NCI-H2029 (cell line): ENCODE data around the gene HS2ST1.
"Not testable (repeated sequence)": the region's sequence is repeated elsewhere in the genome, so short reads cannot be mapped to it uniquely, and the experiment has no call there.

Experiments
- DNase-seq: peaks from one replicate; lab custom pipeline; 2025; lab: John Stamatoyannopoulos, UW

The HS2ST1 gene

GRCh38 chr1:87023326-87023725, 108.9 kb downstream of the HS2ST1 start:
- no peak for DNase-seq

- DNase-seq: peak; percentile 58
These were observed 110.6 kb downstream of the HS2ST1 start for GRCh38 chr1:87024936-87025540.

DNA sequence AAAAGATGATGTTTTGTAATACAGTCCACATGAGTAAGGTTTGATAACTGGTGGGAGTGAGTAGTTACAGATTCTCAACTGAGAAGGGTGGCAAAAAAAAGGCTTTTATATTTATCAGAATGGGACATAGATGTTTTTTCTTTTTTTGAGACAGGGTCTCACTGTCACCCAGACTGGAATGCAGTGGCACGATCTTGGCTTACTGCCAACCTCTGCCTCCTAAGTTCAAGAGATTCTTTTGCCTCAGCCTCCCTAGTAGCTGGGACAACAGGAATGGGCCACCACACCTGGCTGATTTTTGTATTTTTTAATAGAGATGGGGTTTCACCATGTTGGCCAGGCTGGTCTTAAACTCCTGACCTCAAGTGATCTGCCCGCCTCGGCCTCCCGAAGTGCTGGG, 113.1 kb downstream of the HS2ST1 start:
- DNase-seq: not testable (repeated sequence)

- no peak for DNase-seq
These were observed 114.1 kb downstream of the HS2ST1 start for GRCh38 chr1:87028576-87028975.

DNA sequence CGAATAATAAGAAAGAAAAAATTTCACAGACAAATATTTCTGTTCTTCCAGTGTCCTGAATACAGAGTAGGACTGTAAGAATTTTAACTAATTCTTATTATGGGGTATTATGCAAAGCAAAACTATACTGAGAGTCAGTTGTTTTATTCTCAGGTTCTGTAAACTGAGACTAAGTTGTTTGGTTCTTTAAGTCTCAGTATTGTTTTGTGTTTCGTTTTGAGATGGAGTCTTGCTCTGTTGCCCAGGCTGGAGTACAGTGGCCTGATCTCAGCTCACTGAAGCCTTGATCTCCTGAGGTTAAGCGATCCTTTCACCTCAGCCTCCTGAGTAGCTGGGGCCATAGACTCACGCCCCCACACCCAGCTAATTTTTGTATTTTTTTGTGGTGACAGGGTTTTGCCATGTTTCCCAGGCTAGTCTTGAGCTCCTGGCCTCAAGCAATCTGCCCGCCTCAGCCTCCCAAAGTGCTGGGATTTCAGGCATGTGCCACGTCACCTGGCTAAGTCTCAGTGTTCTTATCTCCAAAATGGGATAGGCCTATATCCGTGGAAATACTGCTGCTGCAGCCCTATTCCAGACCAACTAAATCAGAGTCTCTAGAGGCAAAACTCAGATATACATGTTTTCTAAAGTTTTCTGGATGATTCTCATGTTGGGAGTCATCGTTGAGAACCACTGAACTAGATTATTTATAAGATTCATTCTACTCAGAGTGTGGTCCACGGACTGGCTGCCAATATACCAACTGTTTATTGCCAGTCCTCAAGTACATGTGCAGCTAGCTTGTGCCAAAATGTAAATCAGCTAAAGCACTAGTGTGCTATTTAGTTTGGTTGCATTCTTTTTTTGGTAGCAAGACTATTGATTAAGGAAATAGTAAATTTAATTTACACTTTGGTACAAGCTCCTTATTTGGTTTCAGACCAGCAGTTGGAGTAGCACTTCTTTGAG, 116.6 kb downstream of the HS2ST1 start:
- no peak for DNase-seq

- no peak for DNase-seq
These were observed 119.9 kb downstream of the HS2ST1 start for GRCh38 chr1:87034351-87034750.

DNA sequence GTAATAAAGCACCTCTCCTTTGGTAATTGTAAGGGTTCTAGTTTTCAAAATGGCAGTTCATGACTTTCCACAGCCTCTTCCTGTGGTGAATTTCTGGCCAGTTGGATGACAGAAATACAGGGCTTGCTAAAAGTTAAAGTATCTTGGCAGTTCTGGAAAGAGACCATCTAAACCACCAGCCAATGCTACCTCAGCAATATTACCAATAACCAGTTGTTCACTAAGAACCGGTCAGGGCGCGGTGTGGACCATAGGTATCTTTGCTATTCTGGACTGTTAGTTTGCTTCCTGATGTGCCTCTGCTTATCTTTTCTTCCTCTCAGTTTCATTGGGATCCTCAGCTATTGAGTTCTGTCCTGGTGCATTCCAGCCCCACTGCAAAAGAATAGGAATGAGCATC, 124.7 kb downstream of the HS2ST1 start:
- no peak for DNase-seq

GRCh38 chr1:87042111-87042811, 127.8 kb downstream of the HS2ST1 start:
- DNase-seq: no peak

- DNase-seq: no peak
These were observed 130.0 kb downstream of the HS2ST1 start for GRCh38 chr1:87044424-87044823.

- no peak for DNase-seq
These were observed 130.4 kb downstream of the HS2ST1 start for GRCh38 chr1:87044840-87045239.

DNA sequence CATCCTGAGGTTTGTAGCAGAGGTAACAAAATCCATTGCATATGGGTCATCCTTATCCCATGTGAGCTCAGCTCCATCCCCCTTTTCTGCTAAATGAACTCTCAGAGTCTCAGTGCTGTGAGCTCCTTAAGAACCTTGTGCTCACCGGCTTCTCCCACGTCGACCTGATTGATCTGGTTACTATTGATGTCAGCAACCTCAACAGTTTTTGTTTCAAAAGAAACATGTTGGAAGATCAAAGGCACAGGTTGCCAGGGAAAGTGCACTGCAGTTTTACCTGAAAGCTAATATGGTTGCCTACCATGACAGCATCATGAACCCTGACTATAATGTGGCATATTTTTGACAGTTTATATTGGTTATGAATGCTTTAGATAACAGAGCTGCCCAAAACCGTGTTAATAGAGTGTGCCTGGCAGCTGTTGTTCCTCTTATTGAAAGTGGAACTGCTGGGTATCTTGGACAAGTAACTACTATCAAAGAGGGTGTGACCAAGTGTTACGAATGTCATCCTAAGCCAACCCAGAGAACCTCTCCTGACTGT, 131.4 kb downstream of the HS2ST1 start:
- no peak for DNase-seq

DNA sequence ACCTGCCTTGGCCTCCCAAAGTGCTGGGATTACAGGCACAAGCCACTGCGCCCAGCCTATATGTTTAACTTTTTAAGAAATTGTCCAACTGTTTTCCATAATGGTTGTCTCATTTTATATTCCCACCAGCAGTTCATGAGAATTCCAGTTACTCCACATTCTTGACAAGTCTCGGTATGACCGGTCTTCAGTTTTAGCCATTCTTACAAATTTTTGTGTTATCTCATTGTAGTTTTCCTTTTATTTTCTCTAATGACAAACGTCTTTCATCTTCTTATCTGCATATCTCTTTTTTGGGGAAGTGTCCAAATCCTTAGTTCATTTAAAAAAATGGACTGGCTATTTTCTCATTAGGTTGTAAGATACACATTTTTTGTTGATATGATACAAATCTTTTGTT, 132.5 kb downstream of the HS2ST1 start:
- DNase-seq: no peak

GRCh38 chr1:87048237-87048636, 133.8 kb downstream of the HS2ST1 start:
- DNase-seq: no peak

GRCh38 chr1:87051965-87052364, 137.5 kb downstream of the HS2ST1 start:
- no peak for DNase-seq

DNA sequence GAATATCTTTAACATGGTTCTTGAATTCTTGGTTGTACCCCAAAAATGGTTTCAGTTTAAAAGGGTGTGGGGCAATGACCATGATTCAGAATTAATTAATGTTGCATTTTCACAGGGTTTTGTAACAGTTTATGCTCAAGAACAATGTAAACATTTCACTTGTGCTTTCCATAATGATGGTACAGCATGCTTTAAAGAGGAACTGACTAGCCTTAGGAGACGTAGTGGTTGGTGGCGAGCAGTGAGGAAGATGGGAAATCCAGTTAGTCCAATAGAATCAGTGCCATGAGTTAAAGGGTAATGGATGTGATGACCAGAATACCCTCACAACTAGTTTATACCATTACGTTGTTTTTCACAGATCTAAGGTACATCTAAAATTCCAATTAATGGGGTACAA, 138.0 kb downstream of the HS2ST1 start:
- DNase-seq: no peak

DNA sequence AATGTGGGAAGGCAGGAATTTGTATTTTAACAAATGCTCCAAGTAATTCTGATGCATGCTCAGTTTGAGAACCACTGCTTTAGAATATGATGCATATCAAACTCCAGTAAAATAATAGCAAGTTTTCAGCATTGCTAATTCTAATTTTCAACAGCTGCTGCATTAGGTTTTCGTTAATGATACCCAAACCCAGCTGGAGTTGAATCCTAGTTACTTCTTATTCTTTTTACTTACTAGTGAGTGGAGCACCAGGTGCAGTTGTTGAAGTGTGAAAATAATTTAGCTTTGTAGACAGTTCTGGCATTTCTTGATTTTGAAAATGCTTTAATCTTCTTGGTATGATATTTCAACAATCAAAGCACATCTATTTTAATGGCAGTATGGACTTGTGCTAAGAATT, 138.5 kb downstream of the HS2ST1 start:
- no peak for DNase-seq

GRCh38 chr1:87053446-87053845, 139.0 kb downstream of the HS2ST1 start:
- no peak for DNase-seq

- no peak for DNase-seq
These were observed 142.5 kb downstream of the HS2ST1 start for GRCh38 chr1:87056974-87057373.

- DNase-seq: no peak
These were observed 143.9 kb downstream of the HS2ST1 start for GRCh38 chr1:87058343-87058649.

- DNase-seq: no peak
These were observed 147.3 kb downstream of the HS2ST1 start for GRCh38 chr1:87061742-87062156.

DNA sequence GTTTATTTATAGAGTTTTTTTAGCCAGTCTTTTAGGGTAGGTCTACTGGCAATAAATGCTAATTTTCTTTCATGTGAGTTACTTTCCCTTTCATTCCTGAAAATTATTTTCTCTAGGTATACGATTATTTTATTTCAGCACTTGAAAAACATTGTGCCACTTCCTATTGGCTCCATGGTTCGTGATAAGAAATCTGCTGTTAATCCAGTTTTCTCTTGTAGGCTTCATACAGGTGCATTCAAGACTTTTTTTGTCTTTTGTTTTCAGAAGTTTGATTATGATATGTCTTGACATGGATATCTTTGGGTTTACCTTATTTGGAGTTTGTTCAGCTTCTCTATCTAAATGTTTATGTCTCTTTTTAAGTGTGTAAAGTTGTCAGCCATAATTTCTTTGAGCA, 148.3 kb downstream of the HS2ST1 start:
- DNase-seq: no peak

DNA sequence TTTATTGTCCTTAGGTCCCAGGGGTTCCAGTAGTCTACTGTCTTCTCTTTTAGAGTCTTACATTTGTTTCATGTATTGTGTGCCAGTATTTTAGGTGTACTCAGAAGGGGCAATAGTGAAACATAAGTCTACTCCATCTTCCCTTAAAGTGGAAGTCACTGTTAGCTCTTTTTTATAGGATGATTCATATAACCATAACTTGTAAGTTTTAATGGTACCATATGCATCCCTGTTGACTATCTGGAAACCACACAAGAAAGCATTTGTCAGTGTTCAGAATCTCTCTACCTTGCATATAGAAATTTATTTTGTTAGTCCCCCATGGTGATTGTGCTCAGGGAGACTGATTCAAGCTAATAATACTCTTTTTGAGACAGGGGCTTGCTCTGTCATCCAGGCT, 149.9 kb downstream of the HS2ST1 start:
- DNase-seq: no peak

GRCh38 chr1:87064986-87065385, 150.6 kb downstream of the HS2ST1 start:
- no peak for DNase-seq
